ENCODE results near the gene TMEM221. TPM values are rescaled to one million over a fixed set of nuclear protein-coding genes. Genes with fewer than 3 reads are reported as not detected.

The TMEM221 gene
- total and polyA plus RNA-seq, 8 donors: 0.13 to 1.00 (median 0.44) TPM

- 55 to 75% methylated on average over 8 of the region's 8 CpGs for WGBS, 2 donors
- Histone ChIP-seq H3K4me3 (no peak overlapping the region), H3K27ac (no peak overlapping the region), H3K36me3 (no peaks in the 10 kb centered on the region), H3K4me1 (no peaks in the 10 kb centered on the region), H3K9me3 (no peaks in the 10 kb centered on the region), H3K27me3 (peaks cover 0 to 4% (median 0%) of the 10 kb centered on the region in 4 donors)
- TF ChIP-seq, protein P1, sequence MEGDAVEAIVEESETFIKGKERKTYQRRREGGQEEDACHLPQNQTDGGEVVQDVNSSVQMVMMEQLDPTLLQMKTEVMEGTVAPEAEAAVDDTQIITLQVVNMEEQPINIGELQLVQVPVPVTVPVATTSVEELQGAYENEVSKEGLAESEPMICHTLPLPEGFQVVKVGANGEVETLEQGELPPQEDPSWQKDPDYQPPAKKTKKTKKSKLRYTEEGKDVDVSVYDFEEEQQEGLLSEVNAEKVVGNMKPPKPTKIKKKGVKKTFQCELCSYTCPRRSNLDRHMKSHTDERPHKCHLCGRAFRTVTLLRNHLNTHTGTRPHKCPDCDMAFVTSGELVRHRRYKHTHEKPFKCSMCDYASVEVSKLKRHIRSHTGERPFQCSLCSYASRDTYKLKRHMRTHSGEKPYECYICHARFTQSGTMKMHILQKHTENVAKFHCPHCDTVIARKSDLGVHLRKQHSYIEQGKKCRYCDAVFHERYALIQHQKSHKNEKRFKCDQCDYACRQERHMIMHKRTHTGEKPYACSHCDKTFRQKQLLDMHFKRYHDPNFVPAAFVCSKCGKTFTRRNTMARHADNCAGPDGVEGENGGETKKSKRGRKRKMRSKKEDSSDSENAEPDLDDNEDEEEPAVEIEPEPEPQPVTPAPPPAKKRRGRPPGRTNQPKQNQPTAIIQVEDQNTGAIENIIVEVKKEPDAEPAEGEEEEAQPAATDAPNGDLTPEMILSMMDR (IDR thresholded peaks at IDR 0.05): no peak
- ATAC-seq (no peak), FAIRE-seq (no peak), DNase-seq (no peak)
- intact Hi-C loops (cut with DNase I): no loop called here
These were observed 49.5 kb downstream of the TMEM221 start for GRCh38 chr19:17398902-17399527.

DNA sequence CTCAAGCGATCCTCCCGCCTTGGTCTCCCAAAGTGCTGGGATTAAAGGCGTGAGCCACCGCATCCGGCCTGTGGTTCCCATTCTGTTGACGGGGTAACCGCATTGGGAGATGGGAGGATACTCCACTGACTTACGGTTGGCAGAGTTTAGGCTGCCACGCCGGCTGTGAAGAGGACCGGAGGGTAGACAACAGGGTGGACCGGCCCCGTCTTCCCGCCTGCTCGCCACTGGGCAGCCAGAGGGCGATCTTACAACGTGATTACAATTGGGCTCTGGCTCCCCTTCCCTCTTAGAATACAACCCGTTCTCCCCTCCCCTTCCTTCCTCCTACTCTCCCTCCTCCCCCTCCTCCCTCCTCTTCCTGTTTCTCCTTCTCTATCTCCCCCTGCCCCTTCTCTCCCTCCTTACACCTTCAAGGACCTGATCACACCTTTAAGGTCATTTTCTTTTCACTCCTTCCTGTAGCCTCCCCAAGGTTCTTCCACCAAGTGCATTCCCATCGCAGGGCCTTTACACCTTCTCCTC is 53.5 kb downstream of the TMEM221 start:
- peak in 2 of 4 donors; percentile 33 to 48 for ATAC-seq
- 19 to 24% methylated on average over 18 to 19 of the region's 19 CpGs for WGBS, 2 donors
- peaks cover 0 to 7% (median 6%) of the 10 kb centered on the region in 3 donors for H3K4me1 ChIP-seq

GRCh38 chr19:17393914-17394313 is 54.6 kb downstream of the TMEM221 start, which contains the start of gene CCDC194:
TSS of gene CCDC194 (minus strand) at chr19:17394196. CDS start at chr19:17394158, 38 bp downstream.
- peak in 1 of 6 donors; percentile 61 for DNase-seq
- Histone ChIP-seq H3K9me3 (no peaks in the 10 kb centered on the region), H3K36me3 (no peaks in the 10 kb centered on the region), H3K4me3 (no peak within 1 kb of the TSS), H3K27me3 (peaks cover 0 to 4% (median 0%) of the 10 kb centered on the region in 4 donors), H3K27ac (no peak within 1 kb of the TSS), H3K4me1 (peaks cover 0 to 7% (median 6%) of the 10 kb centered on the region in 3 donors)
- 16 to 22% methylated on average over 35 to 41 of the region's 41 CpGs for WGBS, 2 donors
- ATAC-seq: no peak
- intact Hi-C loops (cut with DNase I): no loop called here
- no peak for FAIRE-seq
- TF ChIP-seq, protein P1 (IDR thresholded peaks at IDR 0.05): no peak

More for the DNA sequence above, 53.5 kb downstream of the TMEM221 start:
- TF ChIP-seq, protein P1 (IDR thresholded peaks at IDR 0.05): peak in 1 of 4 donors; percentile 15
- Histone ChIP-seq H3K27me3 (peaks cover 0 to 4% (median 0%) of the 10 kb centered on the region in 4 donors), H3K9me3 (no peaks in the 10 kb centered on the region), H3K4me3 (no peak overlapping the region), H3K27ac (no peak overlapping the region), H3K36me3 (no peaks in the 10 kb centered on the region)
- intact Hi-C loops (cut with DNase I): no loop called here
- DNase-seq (peak in 2 of 6 donors; percentile 41 to 68), FAIRE-seq (no peak)

GRCh38 chr19:17393002-17393401 is 55.5 kb downstream of the TMEM221 start:
- no peak for DNase-seq
- intact Hi-C loops (cut with DNase I): no loop called here
- no peak for ATAC-seq

More at GRCh38 chr19:17393002-17393401, 55.5 kb downstream of the TMEM221 start:
- 19 to 30% methylated on average over 2 of the region's 2 CpGs for WGBS, 2 donors
- Histone ChIP-seq H3K27me3 (peaks cover 0 to 4% (median 0%) of the 10 kb centered on the region in 4 donors), H3K27ac (no peak overlapping the region), H3K9me3 (no peaks in the 10 kb centered on the region), H3K4me1 (peaks cover 0 to 7% (median 6%) of the 10 kb centered on the region in 3 donors), H3K4me3 (no peak overlapping the region), H3K36me3 (no peaks in the 10 kb centered on the region)
- FAIRE-seq: no peak
- TF ChIP-seq, protein P1 (IDR thresholded peaks at IDR 0.05): no peak

Measured in pancreas (tissue), 10 donors.